Endothelial cell of umbilical vein (primary cell): Measurements from ENCODE around the gene VAMP7. TPM values are rescaled to one million over a fixed set of nuclear protein-coding genes. Genes with fewer than 3 reads are reported as not detected.

Source experiments
- BruUV-seq: library from RNA; stranded (reverse); fragments of 400-500 nt; replicated peaks from 2 replicates; lab custom pipeline; 2021; lab: Mats Ljungman, UMichigan
- CTCF ChIA-PET: fragments of 300-600, 350-600 bp; sonication (Branson Sonifier 250); formaldehyde crosslinking; loops from one replicate; lab custom pipeline; 2021; ENCODE audit warnings: antibody characterized with exemption, inconsistent platforms; lab: Charles Lee
- POLR2A ChIA-PET: fragments of 300-600, 350-600 bp; sonication (Branson Sonifier 250); formaldehyde crosslinking; loops from one replicate; lab custom pipeline; 2021; ENCODE audit warnings: antibody characterized with exemption, inconsistent platforms; lab: Charles Lee
- DNase-seq: peaks from one replicate; pipeline ENCODE4 v3.0.0-alpha.2; 2011; ENCODE audit warnings: low read depth, low spot score
- FAIRE-seq: peaks from 2 replicates; lab custom pipeline; 2011; peaks lifted over from hg19 to GRCh38; lab: Jason Lieb, UNC
- H2AFZ ChIP-seq: 2 replicates; pipeline ENCODE4 v1.6.0; 2012; ENCODE audit warnings: low read depth, low read length, control low read depth, inconsistent platforms
- H3K27ac ChIP-seq: 2 replicates; pipeline ENCODE4 v1.5.1; 2011; ENCODE audit warnings: low read depth, mild to moderate bottlenecking, control low read depth, low read length, moderate library complexity; ENCODE audit not compliant: insufficient read depth
- H3K27me3 ChIP-seq, 2 experiments: 2 replicates each; pipeline versions ENCODE4 v1.6.0 to v1.6.1; 2011; ENCODE audit warnings: low read length in 2 of 2, mixed read lengths in 1 of 2; ENCODE audit not compliant: control insufficient read depth in 2 of 2, insufficient read depth in 2 of 2
- H3K36me3 ChIP-seq, 2 experiments: 2 replicates in 1 of 2; 3 replicates in 1 of 2; pipeline ENCODE4 v1.5.1; 2011; ENCODE audit warnings: low read length in 2 of 2, mild to moderate bottlenecking in 1 of 2, moderate library complexity in 1 of 2; ENCODE audit not compliant: control insufficient read depth in 2 of 2, insufficient read depth in 2 of 2; ENCODE audit errors: extremely low read depth in 1 of 2
- H3K4me1 ChIP-seq: 3 replicates; pipeline ENCODE4 v1.5.1; 2011; ENCODE audit warnings: mild to moderate bottlenecking, low read length; ENCODE audit not compliant: control insufficient read depth, insufficient read depth; ENCODE audit errors: extremely low read depth
- H3K4me2 ChIP-seq: 2 replicates; pipeline ENCODE4 v1.6.1; 2011; ENCODE audit warnings: low read length, control low read depth, mixed read lengths; ENCODE audit not compliant: insufficient read depth
- H3K4me3 ChIP-seq, 3 experiments: fragments of 200-600 bp in 1 of 3; sonication (generic), shearing (Covaris generic) in 1 of 3; replicated peaks in 1 of 3; 2 replicates each; pipeline ENCODE4 v1.5.1; 2011 to 2016; ENCODE audit warnings: control low read depth in 3 of 3, low read length in 3 of 3, mild to moderate bottlenecking in 2 of 3, inconsistent platforms in 1 of 3, low read depth in 1 of 3, moderate library complexity in 1 of 3; ENCODE audit not compliant: insufficient read depth in 1 of 3
- H3K79me2 ChIP-seq: 2 replicates; pipeline ENCODE4 v1.6.0; 2012; ENCODE audit warnings: low read length, inconsistent platforms; ENCODE audit not compliant: control insufficient read depth, insufficient read depth
- H3K9ac ChIP-seq: replicated peaks from 2 replicates; pipeline ENCODE3; 2011; ENCODE audit warnings: low read length, control low read depth; ENCODE audit not compliant: insufficient read depth; ENCODE audit errors: extremely low read depth
- H3K9me1 ChIP-seq: replicated peaks from 3 replicates; pipeline ENCODE4 v1.6.0; 2011; ENCODE audit warnings: mild to moderate bottlenecking, low read length; ENCODE audit not compliant: control insufficient read depth, insufficient read depth; ENCODE audit errors: extremely low read depth
- H3K9me3 ChIP-seq: replicated peaks from 2 replicates; pipeline ENCODE4 v1.5.1; 2012; ENCODE audit warnings: low read length, inconsistent platforms; ENCODE audit not compliant: control insufficient read depth, insufficient read depth
- H4K20me1 ChIP-seq: replicated peaks from 2 replicates; pipeline ENCODE3; 2011; ENCODE audit warnings: mild to moderate bottlenecking, low read length; ENCODE audit not compliant: control insufficient read depth, insufficient read depth; ENCODE audit errors: extremely low read depth
- EZH2 ChIP-seq: IDR thresholded peaks from 2 replicates; pipeline ENCODE4 v1.6.1; 2012; ENCODE audit warnings: borderline replicate concordance, low read depth, mild to moderate bottlenecking, moderate library complexity, low read length, inconsistent platforms; ENCODE audit not compliant: severe bottlenecking
- FOS ChIP-seq: IDR thresholded peaks from 2 replicates; pipeline ENCODE4 v1.6.1; 2011; ENCODE audit warnings: mild to moderate bottlenecking, low read length, moderate library complexity, borderline replicate concordance; ENCODE audit not compliant: insufficient read depth
- GATA2 ChIP-seq: IDR thresholded peaks from 2 replicates; pipeline ENCODE4 v1.7.0; 2011; ENCODE audit warnings: low read depth, mild to moderate bottlenecking, moderate library complexity, mixed read lengths, low read length; ENCODE audit not compliant: insufficient read length, insufficient read depth
- JUN ChIP-seq: IDR thresholded peaks from 2 replicates; pipeline ENCODE4 v1.6.1; 2011; ENCODE audit warnings: borderline replicate concordance, low read depth; ENCODE audit not compliant: insufficient read length, insufficient read depth
- MYC ChIP-seq: IDR thresholded peaks from one replicate; pipeline ENCODE4 v1.6.1; 2011; ENCODE audit warnings: mild to moderate bottlenecking, low read depth, low read length
- POLR2A ChIP-seq: IDR thresholded peaks from 2 replicates; pipeline ENCODE4 v1.6.1; 2012; ENCODE audit warnings: low read depth, mild to moderate bottlenecking, control low read depth, low read length
- POLR2AphosphoS5 ChIP-seq: IDR thresholded peaks from 2 replicates; pipeline ENCODE4 v1.6.1; 2012; ENCODE audit warnings: low read depth, mild to moderate bottlenecking, control low read depth, low read length, moderate library complexity; ENCODE audit not compliant: insufficient read depth
- dilution Hi-C: fragments of 300-500 bp; cut with MboI; formaldehyde crosslinking; loops from one replicate; pipeline ENCODE4 v1.15.0; 2019; ENCODE audit warnings: low sequenced_read_pairs; ENCODE audit not compliant: extremely low pct_ligation_motif_present
- intact Hi-C: fragments of 100-400 bp; cut with micrococcal nuclease; formaldehyde crosslinking; loops from one replicate; pipeline ENCODE4 v1.10.0; 2022
- polyA plus RNA-seq, 4 experiments: library from polyadenylated mRNA; depleted of rRNA in 3 of 4; stranded (reverse) in 3 of 4; unstranded in 1 of 4; fragments of >200 nt; gene quantifications; 2 replicates each; pipeline versions ENCODE4 v1.2.1 to v1.2.3, GENCODE V29; 2011 to 2012; ENCODE audit warnings: missing spikeins in 1 of 4
- total RNA-seq: library from RNA; stranded (reverse); gene quantifications from 2 replicates; pipeline ENCODE4 v1.2.3, GENCODE V29; 2021
- TF ChIP-seq, protein P1 (sequence below): IDR thresholded peaks from 2 replicates; pipeline ENCODE4 v1.6.1; 2011; ENCODE audit not compliant: insufficient read depth, insufficient read length
- TF ChIP-seq, protein P2 (sequence below), 2 donors: IDR thresholded peaks; 1 replicate in 1 of 2; 2 replicates in 1 of 2; pipeline ENCODE4 v1.5.1; 2011; ENCODE audit warnings: low read length in 2 of 2, mild to moderate bottlenecking in 2 of 2, moderate library complexity in 2 of 2, control low read depth in 1 of 2, inconsistent platforms in 1 of 2, low read depth in 1 of 2; ENCODE audit not compliant: insufficient read depth in 1 of 2; ENCODE audit errors: extremely low read depth in 1 of 2

VAMP7 gene
- total and polyA plus RNA-seq, 2 donors (not counting 3 experiments of a cell fraction or from before 2014, with no cell fraction given): 20.1 to 36.8 TPM

DNA sequence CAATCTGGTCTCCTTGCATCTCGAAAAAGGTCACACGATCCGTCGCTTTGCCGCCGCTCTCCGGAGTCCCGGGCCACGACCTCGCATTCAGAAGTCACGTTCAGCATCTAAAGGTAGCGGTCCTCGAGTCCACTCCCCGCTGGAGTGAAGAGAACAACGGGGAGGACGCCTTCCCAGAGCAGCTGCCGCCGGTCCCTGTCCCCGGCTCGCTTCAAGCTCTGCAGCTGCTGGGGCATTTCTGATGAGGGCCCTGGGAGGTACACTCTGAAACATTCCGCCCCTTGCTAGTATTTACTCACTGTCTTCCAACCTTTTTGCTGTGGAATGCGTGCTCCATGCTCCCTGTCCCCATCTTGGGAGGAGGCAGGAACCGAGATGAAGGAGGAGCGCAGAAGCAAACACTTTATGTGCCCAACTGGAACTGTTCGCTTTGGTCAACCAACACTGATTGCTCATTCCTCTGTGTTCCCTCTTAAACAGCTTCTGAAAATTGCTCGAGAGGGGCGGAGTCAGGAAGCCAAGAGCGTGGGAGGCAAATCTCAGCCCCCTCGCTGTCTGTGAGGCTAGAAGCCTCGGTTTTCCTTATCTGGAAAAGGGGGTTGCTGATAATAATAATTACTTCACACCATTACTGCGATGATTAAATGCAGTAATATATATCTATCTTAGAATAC lies 6.4 kb upstream of the VAMP7 start:
- H3K9me3 ChIP-seq: no peaks in the 10 kb centered on the region
- no peak overlapping the region for H3K9ac ChIP-seq
- intact Hi-C loops (no loop called here), dilution Hi-C loops (no loop called here)
- H3K79me2 ChIP-seq: no peaks in the 10 kb centered on the region
- H3K4me1 ChIP-seq: no peaks in the 10 kb centered on the region
- H3K9me1 ChIP-seq: no peaks in the 10 kb centered on the region
- ChIA-PET CTCF (no interaction called here), POLR2A (no interaction called here)
- H3K4me2 ChIP-seq: no peak overlapping the region
- H3K4me3 ChIP-seq: no peak overlapping the region
- H3K27ac ChIP-seq: no peak overlapping the region
- no peaks in the 10 kb centered on the region for H3K36me3 ChIP-seq
- no peak for FAIRE-seq
- H2AFZ ChIP-seq: no peak overlapping the region
- TF ChIP-seq MYC (no peak), POLR2A (no peak), POLR2AphosphoS5 (no peak), GATA2 (no peak), EZH2 (no peak), FOS (no peak), JUN (no peak)
- TF ChIP-seq, protein P1, sequence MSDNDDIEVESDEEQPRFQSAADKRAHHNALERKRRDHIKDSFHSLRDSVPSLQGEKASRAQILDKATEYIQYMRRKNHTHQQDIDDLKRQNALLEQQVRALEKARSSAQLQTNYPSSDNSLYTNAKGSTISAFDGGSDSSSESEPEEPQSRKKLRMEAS: no peak
- TF ChIP-seq, protein P2, sequence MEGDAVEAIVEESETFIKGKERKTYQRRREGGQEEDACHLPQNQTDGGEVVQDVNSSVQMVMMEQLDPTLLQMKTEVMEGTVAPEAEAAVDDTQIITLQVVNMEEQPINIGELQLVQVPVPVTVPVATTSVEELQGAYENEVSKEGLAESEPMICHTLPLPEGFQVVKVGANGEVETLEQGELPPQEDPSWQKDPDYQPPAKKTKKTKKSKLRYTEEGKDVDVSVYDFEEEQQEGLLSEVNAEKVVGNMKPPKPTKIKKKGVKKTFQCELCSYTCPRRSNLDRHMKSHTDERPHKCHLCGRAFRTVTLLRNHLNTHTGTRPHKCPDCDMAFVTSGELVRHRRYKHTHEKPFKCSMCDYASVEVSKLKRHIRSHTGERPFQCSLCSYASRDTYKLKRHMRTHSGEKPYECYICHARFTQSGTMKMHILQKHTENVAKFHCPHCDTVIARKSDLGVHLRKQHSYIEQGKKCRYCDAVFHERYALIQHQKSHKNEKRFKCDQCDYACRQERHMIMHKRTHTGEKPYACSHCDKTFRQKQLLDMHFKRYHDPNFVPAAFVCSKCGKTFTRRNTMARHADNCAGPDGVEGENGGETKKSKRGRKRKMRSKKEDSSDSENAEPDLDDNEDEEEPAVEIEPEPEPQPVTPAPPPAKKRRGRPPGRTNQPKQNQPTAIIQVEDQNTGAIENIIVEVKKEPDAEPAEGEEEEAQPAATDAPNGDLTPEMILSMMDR (IDR thresholded peaks at IDR 0.05; ENCODE audit: extremely low read depth in 1 of 2, insufficient read depth in 1 of 2, low read depth in 1 of 2, low read length in 2 of 2): no peak
- no TSS peak for BruUV-seq
- no peak for DNase-seq
- peaks cover 7 to 9% of the 10 kb centered on the region in 2 experiments for H3K27me3 ChIP-seq
- no peaks in the 10 kb centered on the region for H4K20me1 ChIP-seq
